HepG2 (cell line): ENCODE measurements around the gene CD84.

Experiments
- BHLHE40 ChIP-seq: IDR thresholded peaks from 2 replicates; pipeline ENCODE4 v1.6.1; 2011; ENCODE audit warnings: low read length, improper control_type of control experiment
- EZH2 ChIP-seq: conservative IDR thresholded peaks from 2 replicates; pipeline ENCODE4 v1.6.1; 2012; ENCODE audit warnings: mild to moderate bottlenecking, low read depth, low read length, moderate library complexity
- FIP1L1 ChIP-seq: fragments of 200-400 bp; formaldehyde crosslinking; IDR thresholded peaks from 2 replicates; pipeline ENCODE4 v1.6.1; 2018; ENCODE audit warnings: low read depth, mild to moderate bottlenecking, low read length, moderate library complexity, borderline replicate concordance; ENCODE audit not compliant: insufficient read depth
- KDM5A ChIP-seq: fragments of 200-600 bp; sonication (generic); IDR thresholded peaks from 2 replicates; pipeline ENCODE4 v1.7.0; 2018; ENCODE audit warnings: antibody characterized with exemption, mild to moderate bottlenecking, low read length, borderline replicate concordance
- RAD51 ChIP-seq: fragments of 450-650 bp; IDR thresholded peaks from 2 replicates; pipeline ENCODE4 v1.6.1; 2016; ENCODE audit warnings: borderline replicate concordance
- USF2 ChIP-seq, 2 experiments: sonication (generic) in 1 of 2; formaldehyde crosslinking in 1 of 2; IDR thresholded peaks; 2 replicates each; pipeline versions ENCODE4 v1.5.1 to v1.6.1; 2011 to 2020; ENCODE audit warnings: borderline replicate concordance in 1 of 2, low read depth in 1 of 2, low read length in 1 of 2, mild to moderate bottlenecking in 1 of 2, missing genetic modification reagents in 1 of 2, moderate library complexity in 1 of 2
- ZNF572 ChIP-seq: sonication (generic); formaldehyde crosslinking; IDR thresholded peaks from 2 replicates; pipeline ENCODE4 v1.5.1; 2020; ENCODE audit warnings: mild to moderate bottlenecking, missing genetic modification reagents
- ZSCAN20 ChIP-seq: sonication (generic); formaldehyde crosslinking; IDR thresholded peaks from 2 replicates; pipeline ENCODE4 v1.4.0; 2020; ENCODE audit warnings: missing genetic modification reagents, mild to moderate bottlenecking, borderline replicate concordance
- TF ChIP-seq, protein P1 (sequence below): sonication (generic); formaldehyde crosslinking; conservative IDR thresholded peaks from 2 replicates; pipeline ENCODE4 v1.4.0; 2020; ENCODE audit warnings: missing genetic modification reagents
- TF ChIP-seq, protein P2 (sequence below): IDR thresholded peaks from 2 replicates; pipeline ENCODE4 v1.6.1; 2012; ENCODE audit warnings: inconsistent platforms

DNA sequence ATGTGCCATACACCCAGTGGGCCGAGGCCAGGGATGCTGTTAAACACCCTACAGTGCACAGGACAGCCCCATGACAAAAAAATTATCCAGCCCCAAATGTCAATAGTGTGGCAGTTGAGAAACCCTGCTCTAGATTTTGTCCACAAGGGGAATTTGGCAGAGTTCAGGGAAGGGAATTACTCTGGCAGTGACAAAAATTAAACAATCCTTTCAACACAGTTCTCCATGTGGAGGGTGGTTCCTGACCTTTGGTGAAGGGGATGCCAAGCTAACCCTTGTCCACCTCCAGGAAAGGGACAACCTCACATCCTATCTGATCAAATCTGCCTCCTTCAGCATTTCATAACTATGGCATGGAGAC is 28.4 kb upstream of the CD84 start:
- no peak for TF ChIP-seq ZSCAN20 (CRISPR knock-in tag)
- TF ChIP-seq BHLHE40, result no peak
- TF ChIP-seq RAD51, result no peak
- TF ChIP-seq, protein P1, sequence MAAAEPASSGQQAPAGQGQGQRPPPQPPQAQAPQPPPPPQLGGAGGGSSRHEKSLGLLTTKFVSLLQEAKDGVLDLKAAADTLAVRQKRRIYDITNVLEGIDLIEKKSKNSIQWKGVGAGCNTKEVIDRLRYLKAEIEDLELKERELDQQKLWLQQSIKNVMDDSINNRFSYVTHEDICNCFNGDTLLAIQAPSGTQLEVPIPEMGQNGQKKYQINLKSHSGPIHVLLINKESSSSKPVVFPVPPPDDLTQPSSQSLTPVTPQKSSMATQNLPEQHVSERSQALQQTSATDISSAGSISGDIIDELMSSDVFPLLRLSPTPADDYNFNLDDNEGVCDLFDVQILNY (CRISPR knock-in tag), result no peak
- no peak for TF ChIP-seq USF2 (IDR thresholded peaks at IDR 0.05; ENCODE audit: low read depth, low read length)
- no peak for TF ChIP-seq USF2 (CRISPR knock-in tag; IDR thresholded peaks at IDR 0.05; ENCODE audit: borderline replicate concordance)
- TF ChIP-seq FIP1L1, result no peak
- TF ChIP-seq, protein P2, sequence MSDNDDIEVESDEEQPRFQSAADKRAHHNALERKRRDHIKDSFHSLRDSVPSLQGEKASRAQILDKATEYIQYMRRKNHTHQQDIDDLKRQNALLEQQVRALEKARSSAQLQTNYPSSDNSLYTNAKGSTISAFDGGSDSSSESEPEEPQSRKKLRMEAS, result no peak
- TF ChIP-seq ZNF572 (CRISPR knock-in tag), result no peak
- TF ChIP-seq EZH2, result no peak
- TF ChIP-seq KDM5A, result no peak
